Duodenal mucosa (tissue), 2 donors: ENCODE data around the gene VPS13A.
A peak's percentile ranks its signal among the peaks of the same experiment; 100 is the strongest.

Experiments
- H3K27ac ChIP-seq: one replicate; pipeline ENCODE4 v1.7.0; 2013; ENCODE audit warnings: low read depth, low read length
- H3K27me3 ChIP-seq, 2 donors: one replicate each; pipeline ENCODE4 v1.7.0; 2013; ENCODE audit warnings: low read length in 2 of 2, control low read depth in 1 of 2; ENCODE audit not compliant: insufficient read depth in 2 of 2, control insufficient read depth in 1 of 2
- H3K36me3 ChIP-seq, 2 donors: one replicate each; pipeline ENCODE4 v1.7.0; 2013; ENCODE audit warnings: low read length in 2 of 2, control low read depth in 1 of 2; ENCODE audit not compliant: insufficient read depth in 2 of 2, control insufficient read depth in 1 of 2
- H3K4me1 ChIP-seq, 2 donors: one replicate each; pipeline ENCODE4 v1.7.0; 2013; ENCODE audit warnings: low read length in 2 of 2, control low read depth in 1 of 2; ENCODE audit not compliant: insufficient read depth in 2 of 2, control insufficient read depth in 1 of 2
- H3K4me3 ChIP-seq, 2 donors: one replicate each; pipeline ENCODE4 v1.7.0; 2013; ENCODE audit warnings: low read length in 2 of 2, low read depth in 1 of 2
- H3K9ac ChIP-seq, 2 donors: one replicate each; pipeline ENCODE4 v1.7.0; 2013; ENCODE audit warnings: low read length in 2 of 2, low read depth in 1 of 2
- H3K9me3 ChIP-seq, 2 donors: one replicate each; pipeline ENCODE4 v1.7.0; 2013; ENCODE audit warnings: low read length in 2 of 2, control low read depth in 1 of 2; ENCODE audit not compliant: control insufficient read depth in 1 of 2

VPS13A gene

DNA sequence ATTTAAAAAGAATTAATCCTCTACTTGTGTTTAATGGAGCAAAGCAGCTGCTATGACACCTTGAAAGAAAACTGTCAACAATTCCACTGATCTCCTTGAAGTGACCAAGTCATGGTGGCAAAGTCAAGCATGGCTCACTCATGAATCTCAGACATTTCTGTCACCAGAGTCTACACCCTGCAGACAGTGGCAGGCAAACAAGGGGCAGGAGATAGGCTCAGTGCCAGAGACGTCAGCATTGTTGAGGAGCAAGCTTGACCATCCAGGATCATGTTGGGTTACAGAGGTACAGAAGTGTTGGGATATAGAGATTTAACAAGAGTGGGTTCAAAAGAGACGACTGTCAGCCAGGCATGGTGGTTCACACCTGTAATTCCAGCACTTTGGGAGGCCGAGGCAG is 16.1 kb upstream of the VPS13A start:
- Histone ChIP-seq H3K9ac (no peak overlapping the region), H3K27ac (no peak overlapping the region), H3K4me3 (no peak overlapping the region), H3K9me3 (no peaks in the 10 kb centered on the region), H3K27me3 (no peaks in the 10 kb centered on the region), H3K36me3 (no peaks in the 10 kb centered on the region), H3K4me1 (peaks cover 0 to 5% of the 10 kb centered on the region in 2 donors)

DNA sequence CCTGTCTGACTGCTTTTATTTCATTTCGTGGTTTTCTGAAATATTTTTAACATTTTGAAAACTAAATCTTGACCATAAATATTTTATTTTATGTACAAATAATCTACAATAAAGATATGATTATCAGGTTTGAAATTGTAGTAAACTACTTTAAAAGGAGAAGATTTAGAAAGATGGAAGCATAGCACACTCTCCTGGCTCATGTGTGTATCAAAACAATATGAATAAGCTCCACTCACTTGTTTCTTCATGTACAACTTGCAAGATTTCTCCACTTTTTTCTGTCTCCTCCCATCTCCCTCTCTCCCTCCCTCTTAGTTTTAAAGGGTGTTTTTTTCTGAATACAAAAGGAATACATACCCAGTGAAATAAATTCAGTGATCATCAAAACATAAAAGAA is 15.4 kb upstream of the VPS13A start:
- Histone ChIP-seq H3K4me1 (peaks cover 0 to 5% of the 10 kb centered on the region in 2 donors), H3K9ac (no peak overlapping the region), H3K9me3 (no peaks in the 10 kb centered on the region), H3K27me3 (no peaks in the 10 kb centered on the region), H3K4me3 (no peak overlapping the region), H3K27ac (no peak overlapping the region), H3K36me3 (no peaks in the 10 kb centered on the region)

DNA sequence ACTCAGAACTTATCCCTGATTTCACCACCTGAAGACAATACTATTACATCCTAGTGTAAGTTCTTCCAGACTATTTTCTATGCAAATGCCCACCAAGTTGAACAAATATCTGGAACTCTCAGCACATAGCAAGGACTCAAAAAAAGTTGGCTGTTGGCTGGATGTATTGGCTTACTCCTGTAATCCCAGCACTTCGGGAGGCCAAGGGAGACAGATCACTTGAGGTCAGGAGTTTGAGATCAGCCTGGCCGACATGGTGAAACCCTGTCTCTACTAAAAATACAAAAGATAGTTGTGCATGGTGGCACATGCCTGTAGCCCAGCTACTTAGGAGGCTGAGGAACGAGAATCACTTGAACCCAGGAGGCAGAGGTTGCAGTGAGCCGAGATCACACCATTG is 15.0 kb upstream of the VPS13A start:
- Histone ChIP-seq H3K27ac (no peak overlapping the region), H3K4me1 (peaks cover 0 to 5% of the 10 kb centered on the region in 2 donors), H3K4me3 (no peak overlapping the region), H3K9ac (no peak overlapping the region), H3K27me3 (no peaks in the 10 kb centered on the region), H3K36me3 (no peaks in the 10 kb centered on the region), H3K9me3 (no peaks in the 10 kb centered on the region)

DNA sequence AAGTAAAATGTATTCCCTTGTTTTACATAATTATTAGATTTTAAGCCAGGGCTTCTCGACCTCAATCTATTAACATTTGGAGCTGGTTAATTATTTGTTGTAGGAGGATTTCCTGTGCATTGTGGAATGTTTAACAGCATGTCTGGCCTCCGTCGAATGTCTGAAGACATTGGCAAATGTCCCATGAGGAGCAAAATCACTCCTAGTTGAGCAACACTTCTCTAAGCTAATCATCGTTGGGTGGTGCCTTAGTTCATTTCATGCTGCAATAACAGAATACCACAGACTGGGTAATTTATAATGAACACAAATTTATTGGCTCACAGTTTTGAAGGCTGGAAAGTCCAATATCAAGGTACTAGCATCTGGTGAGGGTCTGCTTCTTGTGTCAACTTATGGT is 13.4 kb upstream of the VPS13A start:
- Histone ChIP-seq H3K27me3 (no peaks in the 10 kb centered on the region), H3K27ac (no peak overlapping the region), H3K4me3 (no peak overlapping the region), H3K9me3 (no peaks in the 10 kb centered on the region), H3K4me1 (peaks cover 0 to 5% of the 10 kb centered on the region in 2 donors), H3K9ac (no peak overlapping the region), H3K36me3 (no peaks in the 10 kb centered on the region)

- H3K27ac ChIP-seq, result no peak overlapping the region
- peaks cover 3 to 14% of the 10 kb centered on the region in 2 donors for H3K4me1 ChIP-seq
- no peaks in the 10 kb centered on the region for H3K27me3 ChIP-seq
- no peak overlapping the region for H3K9ac ChIP-seq
- H3K4me3 ChIP-seq, result no peak overlapping the region
- H3K9me3 ChIP-seq, result no peaks in the 10 kb centered on the region
- no peaks in the 10 kb centered on the region for H3K36me3 ChIP-seq
These were observed 11.1 kb upstream of the VPS13A start for GRCh38 chr9:77166193-77166592.

DNA sequence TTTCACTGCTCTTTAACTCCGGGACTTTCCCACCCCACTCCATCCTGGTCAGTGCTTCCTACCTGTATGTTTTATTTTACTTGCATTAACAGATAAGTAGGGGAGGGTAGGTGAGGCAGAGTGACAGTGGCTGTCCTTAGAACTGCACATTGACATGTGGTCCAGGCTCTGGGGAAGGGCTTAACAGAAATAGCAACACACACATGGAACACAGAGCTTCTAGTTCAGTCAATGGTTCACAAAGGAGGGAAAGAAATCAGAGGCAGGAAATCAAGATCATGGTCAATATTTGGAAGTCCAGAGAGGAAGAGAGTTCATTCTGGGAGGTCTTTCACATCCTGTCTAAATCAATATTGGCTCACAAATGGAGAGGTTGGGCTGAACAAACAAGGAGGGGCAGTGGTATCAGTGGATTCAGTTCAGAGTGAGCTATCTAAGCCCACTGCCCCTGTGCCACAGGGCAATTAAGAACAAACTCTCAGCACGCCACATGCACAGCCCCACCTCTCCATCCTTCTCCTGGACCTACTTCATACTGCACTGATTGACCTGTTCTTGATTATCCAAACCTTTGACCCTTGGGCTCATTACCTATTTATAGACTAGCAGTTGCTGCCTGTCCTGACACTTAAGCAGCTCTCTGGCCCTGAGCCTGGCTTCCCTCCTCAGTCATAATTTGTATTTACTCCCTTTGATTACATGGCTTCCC is 6.2 kb upstream of the VPS13A start:
- Histone ChIP-seq H3K9ac (no peak overlapping the region), H3K4me1 (peaks cover 13 to 31% of the 10 kb centered on the region in 2 donors), H3K4me3 (no peak overlapping the region), H3K27ac (no peak overlapping the region), H3K27me3 (no peaks in the 10 kb centered on the region), H3K36me3 (no peaks in the 10 kb centered on the region), H3K9me3 (no peaks in the 10 kb centered on the region)

DNA sequence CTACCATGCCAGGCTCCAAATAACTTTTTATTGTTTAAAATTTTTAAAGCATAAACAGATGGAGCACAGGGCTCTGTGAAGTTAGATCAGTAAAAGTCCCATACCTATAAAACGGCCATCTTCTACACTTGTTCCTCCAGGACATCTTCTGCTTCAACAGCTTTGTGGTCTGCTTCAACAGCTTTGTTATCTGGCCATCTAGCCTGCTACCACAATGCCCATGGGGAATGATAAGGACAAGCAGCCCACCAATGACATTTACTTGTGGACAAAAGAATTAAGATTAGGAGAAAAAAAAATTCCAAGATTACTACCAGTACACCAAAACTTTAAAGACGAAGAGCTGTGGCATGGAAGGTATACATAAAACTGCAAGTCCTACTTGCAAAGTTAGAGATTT is 2.2 kb upstream of the VPS13A start:
- Histone ChIP-seq H3K27ac (no peak overlapping the region), H3K27me3 (no peaks in the 10 kb centered on the region), H3K4me3 (no peak overlapping the region), H3K9me3 (no peaks in the 10 kb centered on the region), H3K36me3 (no peaks in the 10 kb centered on the region), H3K9ac (no peak overlapping the region), H3K4me1 (peaks cover 21 to 37% of the 10 kb centered on the region in 2 donors)

DNA sequence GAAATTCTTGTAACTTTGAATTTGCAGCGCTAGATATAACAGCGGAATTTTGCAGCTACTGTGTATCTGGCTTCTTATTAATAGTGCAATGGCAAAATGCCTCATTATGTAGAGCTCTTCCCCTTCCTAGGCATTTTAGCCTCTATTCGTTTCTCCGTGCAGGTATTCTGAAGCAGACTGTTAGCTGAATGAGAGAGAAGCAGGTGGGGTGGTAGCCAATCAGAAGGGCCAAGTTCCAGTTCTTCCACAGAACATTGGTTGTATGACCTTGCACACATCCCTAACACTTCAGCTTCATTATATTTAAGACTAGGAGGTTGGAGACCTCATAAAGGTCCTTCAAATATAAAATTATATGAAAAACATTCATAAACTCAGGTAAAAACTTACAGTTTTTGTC is 1.2 kb upstream of the VPS13A start:
- Histone ChIP-seq H3K36me3 (no peaks in the 10 kb centered on the region), H3K27me3 (no peaks in the 10 kb centered on the region), H3K9ac (no peak overlapping the region), H3K4me1 (peaks cover 19 to 35% of the 10 kb centered on the region in 2 donors), H3K27ac (no peak overlapping the region), H3K4me3 (no peak overlapping the region), H3K9me3 (no peaks in the 10 kb centered on the region)

GRCh38 chr9:77176686-77177142 is 620 bp upstream of the VPS13A start:
- Histone ChIP-seq H3K9ac (peak overlapping the region; percentile 40 to 53), H3K4me3 (peak overlapping the region; percentile 92), H3K36me3 (no peaks in the 10 kb centered on the region), H3K4me1 (peaks cover 12 to 28% of the 10 kb centered on the region in 2 donors), H3K27ac (peak overlapping the region; percentile 46), H3K27me3 (no peaks in the 10 kb centered on the region), H3K9me3 (no peaks in the 10 kb centered on the region)

DNA sequence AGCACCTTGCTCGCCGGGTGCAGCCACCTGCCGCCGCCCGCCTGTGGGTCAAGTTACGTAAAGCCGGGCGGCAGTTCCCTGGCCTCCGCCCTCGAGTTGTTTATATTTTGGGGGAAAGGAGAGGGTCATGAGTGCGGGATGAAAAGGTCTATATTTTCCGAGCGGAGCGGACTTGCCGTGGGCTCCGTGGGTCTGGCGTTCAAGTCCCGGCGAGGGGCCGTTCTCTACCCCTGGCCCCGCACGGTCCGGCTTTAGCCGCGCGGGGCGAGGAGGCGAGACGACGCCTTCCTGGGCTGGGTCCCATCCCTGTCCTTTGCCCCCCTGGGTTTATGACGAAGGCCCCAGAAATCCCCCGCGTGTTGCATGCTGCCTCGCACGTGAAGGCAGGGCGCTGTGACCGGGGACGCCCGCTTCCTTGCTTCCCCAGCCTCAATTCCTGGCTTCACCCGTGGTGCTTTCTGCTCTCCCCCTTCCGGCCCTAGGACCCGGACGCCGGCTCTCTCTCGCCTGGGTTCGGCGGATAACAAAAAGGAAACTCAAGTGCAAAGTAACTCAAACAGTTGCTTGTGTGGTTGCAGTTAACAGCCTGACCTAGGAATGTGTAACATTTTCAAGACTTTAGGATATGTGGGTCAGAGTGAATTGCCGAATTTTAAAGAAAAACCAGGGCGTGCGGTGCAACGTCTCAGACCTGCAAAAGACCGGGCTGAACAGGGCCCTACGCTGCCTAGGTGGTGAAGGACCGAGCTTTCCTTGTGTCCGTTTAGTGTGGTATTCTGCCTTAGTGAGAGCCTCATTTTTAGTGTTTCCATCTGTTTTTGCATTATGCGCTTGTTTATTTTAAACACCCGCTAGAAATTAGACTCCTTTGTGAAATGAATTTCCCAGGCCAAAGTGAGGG is 810 bp downstream of the VPS13A start:
- H3K27ac ChIP-seq, result peak overlapping the region; percentile 80
- peak overlapping the region; percentile 85 to 91 for H3K9ac ChIP-seq
- H3K4me3 ChIP-seq, result peak overlapping the region; percentile 92
- no peaks in the 10 kb centered on the region for H3K9me3 ChIP-seq
- no peaks in the 10 kb centered on the region for H3K36me3 ChIP-seq
- peaks cover 12 to 19% of the 10 kb centered on the region in 2 donors for H3K4me1 ChIP-seq
- no peaks in the 10 kb centered on the region for H3K27me3 ChIP-seq
